AG04449 (cell line): Measurements from ENCODE around the gene SLC16A2.

Experiments
- CTCF ChIA-PET: fragments of 350-600 bp; formaldehyde crosslinking; extraction: SDS; loops from one replicate; lab custom pipeline; 2021; ENCODE audit warnings: antibody characterized with exemption; lab: Yijun Ruan, JAX
- POLR2A ChIA-PET: fragments of 400-600, 350-600 bp; formaldehyde crosslinking; extraction: SDS; loops from one replicate; lab custom pipeline; 2020; ENCODE audit warnings: antibody characterized with exemption, inconsistent platforms; lab: Yijun Ruan, JAX
- DNase-seq: peaks from one replicate; pipeline ENCODE4 v3.0.0-alpha.2; 2010; ENCODE audit warnings: low read depth, low spot score
- H3K4me3 ChIP-seq: 2 replicates; pipeline ENCODE4 v1.5.1; 2011; ENCODE audit warnings: low read depth, mild to moderate bottlenecking, control low read depth, low read length
- CTCF ChIP-seq: IDR thresholded peaks from one replicate; pipeline ENCODE4 v1.5.1; 2011; ENCODE audit warnings: mild to moderate bottlenecking, moderate library complexity, low read length, control low read depth, inconsistent platforms; ENCODE audit not compliant: insufficient read depth; ENCODE audit errors: missing control alignments

SLC16A2 gene

GRCh38 chrX:74490247-74490646, 69.0 kb downstream of the SLC16A2 start:
- no peak for DNase-seq
- CTCF ChIA-PET: no interaction called here
- no peak for TF ChIP-seq CTCF
- no peak overlapping the region for H3K4me3 ChIP-seq
- POLR2A ChIA-PET: no interaction called here

- POLR2A ChIA-PET: no interaction called here
- no peak for DNase-seq
- CTCF ChIA-PET: no interaction called here
- H3K4me3 ChIP-seq: no peak overlapping the region
- TF ChIP-seq CTCF: no peak
Measured at GRCh38 chrX:74492720-74493201, 71.5 kb downstream of the SLC16A2 start.

GRCh38 chrX:74493806-74494205, 72.5 kb downstream of the SLC16A2 start:
- no peak for TF ChIP-seq CTCF
- no peak overlapping the region for H3K4me3 ChIP-seq
- CTCF ChIA-PET: no interaction called here
- POLR2A ChIA-PET: no interaction called here
- no peak for DNase-seq

- ChIA-PET CTCF (interaction anchor here (1.5 kb wide), 1 partner anchor 36 kb away, joined by 3 read pairs; no protein-coding TSS in a partner anchor), POLR2A (no interaction called here)
- no peak for TF ChIP-seq CTCF
Measured at GRCh38 chrX:74498924-74499323, 77.6 kb downstream of the SLC16A2 start.

GRCh38 chrX:74500067-74500466, 78.8 kb downstream of the SLC16A2 start:
- no peak for TF ChIP-seq CTCF
- H3K4me3 ChIP-seq: no peak overlapping the region
- POLR2A ChIA-PET: no interaction called here
- CTCF ChIA-PET: no interaction called here
- no peak for DNase-seq

More at GRCh38 chrX:74498924-74499323, 77.6 kb downstream of the SLC16A2 start:
- no peak for DNase-seq
- no peak overlapping the region for H3K4me3 ChIP-seq

GRCh38 chrX:74500555-74500954, 79.3 kb downstream of the SLC16A2 start:
- DNase-seq: no peak
- ChIA-PET CTCF (no interaction called here), POLR2A (no interaction called here)
- H3K4me3 ChIP-seq: no peak overlapping the region
- TF ChIP-seq CTCF: no peak
